Stimulated activated CD8-positive, alpha-beta memory T cell treated with anti-CD3 and anti-CD28 coated beads, Interleukin-12 subunit alpha, Interleukin-12 subunit beta, amount 100 ng/mL, for 24 hours (primary cell): Measurements from ENCODE around the gene NFIX.
"Not testable (repeated sequence)": the region's sequence is repeated elsewhere in the genome, so short reads cannot be mapped to it uniquely, and the experiment has no call there.

Experiments used
- DNase-seq: peaks from one replicate; pipeline ENCODE4 v3.0.0-alpha.2; 2020; ENCODE audit errors: extremely low read depth

NFIX gene

GRCh38 chr19:12994701-12995595, at the start of gene NFIX:
TSS of gene NFIX (plus strand) at chr19:12995475. CDS start at chr19:12995838, 363 bp downstream.
- no peak for DNase-seq

GRCh38 chr19:12945479-12946091, 49.7 kb upstream of the NFIX start, which contains the start of gene RAD23A:
TSS of gene RAD23A (plus strand) at chr19:12945862. CDS start at chr19:12945949, 87 bp downstream.
- peak; percentile 95 for DNase-seq

- DNase-seq: no peak
These were observed 49.1 kb upstream of the NFIX start for GRCh38 chr19:12946092-12946721.

- DNase-seq: no peak
These were observed 48.4 kb upstream of the NFIX start for GRCh38 chr19:12946731-12947496.

GRCh38 chr19:12947702-12948611, 47.3 kb upstream of the NFIX start:
- DNase-seq: no peak

GRCh38 chr19:12948612-12949362, 46.5 kb upstream of the NFIX start:
- no peak for DNase-seq

- DNase-seq: no peak
These were observed 45.7 kb upstream of the NFIX start for GRCh38 chr19:12949363-12950283.

GRCh38 chr19:12952050-12952449, 43.2 kb upstream of the NFIX start:
- not testable (repeated sequence) for DNase-seq

- no peak for DNase-seq
These were observed 42.7 kb upstream of the NFIX start for GRCh38 chr19:12952488-12953137.

- no peak for DNase-seq
These were observed 42.0 kb upstream of the NFIX start for GRCh38 chr19:12953138-12953798.

GRCh38 chr19:12953799-12954611, 41.3 kb upstream of the NFIX start:
- DNase-seq: no peak

GRCh38 chr19:12954612-12954962, 40.7 kb upstream of the NFIX start:
- no peak for DNase-seq

GRCh38 chr19:12955575-12955974, 39.7 kb upstream of the NFIX start:
- DNase-seq: not testable (repeated sequence)

GRCh38 chr19:12955996-12956395, 39.3 kb upstream of the NFIX start:
- no peak for DNase-seq

- peak; percentile 62 for DNase-seq
These were observed 38.6 kb upstream of the NFIX start, which contains the start of gene GADD45GIP1 for GRCh38 chr19:12956446-12957388. TSS of gene GADD45GIP1 (minus strand) at chr19:12957223. CDS start at chr19:12957212, 11 bp downstream.
